DND-41 (cell line): ENCODE measurements around the gene MVB12B.

Experiments
- ATAC-seq: fragments of 200-7000 bp; cut with Tn5 transposase; 3 replicates; pipeline ENCODE4 v1.9.1; 2021; ENCODE audit warnings: low read depth; ENCODE audit not compliant: insufficient read depth
- DNase-seq: peaks from one replicate; pipeline ENCODE4 v3.0.0-alpha.2; 2020
- H2AFZ ChIP-seq: 2 replicates; pipeline ENCODE4 v1.6.0; 2012; ENCODE audit warnings: low read depth, low read length
- H3K27ac ChIP-seq: 2 replicates; pipeline ENCODE4 v1.5.1; 2012; ENCODE audit warnings: low read length, inconsistent platforms
- H3K27me3 ChIP-seq: fragments of 200-600 bp; sonication (generic); 2 replicates; pipeline ENCODE4 v1.6.0; 2012; ENCODE audit warnings: low read length, mild to moderate bottlenecking, inconsistent platforms; ENCODE audit not compliant: insufficient read depth, poor library complexity
- H3K36me3 ChIP-seq: 2 replicates; pipeline ENCODE4 v1.5.1; 2012; ENCODE audit warnings: low read length, inconsistent platforms; ENCODE audit not compliant: insufficient read depth
- H3K4me1 ChIP-seq: 2 replicates; pipeline ENCODE4 v1.5.1; 2012; ENCODE audit warnings: mild to moderate bottlenecking, low read length; ENCODE audit not compliant: insufficient read depth
- H3K4me2 ChIP-seq: 2 replicates; pipeline ENCODE4 v1.6.0; 2012; ENCODE audit warnings: mild to moderate bottlenecking, moderate library complexity, low read length, inconsistent platforms; ENCODE audit not compliant: insufficient read depth
- H3K4me3 ChIP-seq, 2 experiments: fragments of 200-600 bp in 1 of 2; shearing (Covaris generic) in 1 of 2; 2 replicates each; pipeline ENCODE4 v1.5.1; 2012 to 2016; ENCODE audit warnings: inconsistent platforms in 2 of 2, low read length in 2 of 2, mild to moderate bottlenecking in 2 of 2, low read depth in 1 of 2, moderate library complexity in 1 of 2
- H3K79me2 ChIP-seq: 2 replicates; pipeline ENCODE4 v1.6.0; 2012; ENCODE audit warnings: low read length, inconsistent platforms; ENCODE audit not compliant: insufficient read depth
- H3K9ac ChIP-seq: 2 replicates; pipeline ENCODE4 v1.6.0; 2012; ENCODE audit warnings: low read depth, mild to moderate bottlenecking, inconsistent platforms, low read length, moderate library complexity
- H3K9me3 ChIP-seq: 2 replicates; pipeline ENCODE4 v1.5.1; 2012; ENCODE audit warnings: low read length, moderate library complexity, mild to moderate bottlenecking, inconsistent platforms; ENCODE audit not compliant: insufficient read depth, severe bottlenecking
- H4K20me1 ChIP-seq: 2 replicates; pipeline ENCODE4 v1.6.0; 2012; ENCODE audit warnings: low read length; ENCODE audit not compliant: insufficient read depth
- CTCF ChIP-seq: IDR thresholded peaks from 2 replicates; pipeline ENCODE4 v1.5.1; 2012; ENCODE audit warnings: borderline replicate concordance, low read length, moderate library complexity, mild to moderate bottlenecking; ENCODE audit not compliant: poor library complexity, severe bottlenecking; ENCODE audit errors: extremely low read depth
- EZH2 ChIP-seq: IDR thresholded peaks from 3 replicates; pipeline ENCODE4 v1.6.1; 2012; ENCODE audit warnings: borderline replicate concordance, low read depth, mild to moderate bottlenecking, moderate library complexity, low read length, inconsistent platforms; ENCODE audit not compliant: severe bottlenecking

Gene MVB12B

GRCh38 chr9:126531035-126531571 is 204.5 kb downstream of the MVB12B start:
- TF ChIP-seq EZH2 (no peak), CTCF (no peak)
- Histone ChIP-seq H3K27me3 (peaks cover 6% of the 10 kb centered on the region), H4K20me1 (no peaks in the 10 kb centered on the region), H3K4me1 (no peaks in the 10 kb centered on the region), H3K27ac (no peak overlapping the region), H3K4me3 (no peak overlapping the region), H3K4me2 (no peak overlapping the region), H3K9ac (no peak overlapping the region), H3K9me3 (no peaks in the 10 kb centered on the region), H3K79me2 (no peaks in the 10 kb centered on the region), H2AFZ (no peak overlapping the region), H3K36me3 (no peaks in the 10 kb centered on the region)
- DNase-seq (no peak), ATAC-seq (no peak)

GRCh38 chr9:126531591-126531990 is 205.0 kb downstream of the MVB12B start:
- ATAC-seq: no peak
- H3K27ac ChIP-seq: no peak overlapping the region
- H3K9ac ChIP-seq: no peak overlapping the region
- H3K79me2 ChIP-seq: no peaks in the 10 kb centered on the region
- H3K27me3 ChIP-seq: peaks cover 6% of the 10 kb centered on the region
- H3K36me3 ChIP-seq: no peaks in the 10 kb centered on the region
- H3K9me3 ChIP-seq: no peaks in the 10 kb centered on the region
- TF ChIP-seq EZH2 (no peak), CTCF (no peak)
- H4K20me1 ChIP-seq: no peaks in the 10 kb centered on the region
- H3K4me3 ChIP-seq: no peak overlapping the region
- no peak for DNase-seq
- no peak overlapping the region for H3K4me2 ChIP-seq
- H3K4me1 ChIP-seq: no peaks in the 10 kb centered on the region
- no peak overlapping the region for H2AFZ ChIP-seq

- H3K36me3 ChIP-seq: no peaks in the 10 kb centered on the region
Measured at GRCh38 chr9:126532019-126532462, 205.4 kb downstream of the MVB12B start.

More at GRCh38 chr9:126532019-126532462, 205.4 kb downstream of the MVB12B start:
- no peak overlapping the region for H3K4me3 ChIP-seq
- H3K4me1 ChIP-seq: no peaks in the 10 kb centered on the region
- DNase-seq (no peak), ATAC-seq (no peak)
- no peaks in the 10 kb centered on the region for H3K79me2 ChIP-seq
- no peaks in the 10 kb centered on the region for H4K20me1 ChIP-seq
- H3K9me3 ChIP-seq: no peaks in the 10 kb centered on the region
- no peak overlapping the region for H2AFZ ChIP-seq
- no peak overlapping the region for H3K4me2 ChIP-seq
- TF ChIP-seq EZH2 (no peak), CTCF (no peak)
- H3K27ac ChIP-seq: no peak overlapping the region
- H3K9ac ChIP-seq: no peak overlapping the region
- H3K27me3 ChIP-seq: peaks cover 7% of the 10 kb centered on the region
